Liver (tissue), 9 donors: ENCODE results near the gene PSMD4. TPM values are rescaled to one million over a fixed set of nuclear protein-coding genes. Genes with fewer than 3 reads are reported as not detected.

ENCODE experiments used
- DNase-seq: peaks from one replicate; pipeline ENCODE4 v3.0.0-alpha.2; 2017; ENCODE audit warnings: low spot score
- H3K27ac ChIP-seq, 2 donors: one replicate each; pipeline ENCODE4 v1.7.0; 2013; ENCODE audit warnings: inconsistent platforms in 2 of 2, low read length in 2 of 2, control low read depth in 1 of 2, low read depth in 1 of 2, mild to moderate bottlenecking in 1 of 2
- H3K27me3 ChIP-seq, 4 donors: one replicate each; pipeline versions ENCODE4 v1.6.1 to v1.7.0; 2013; ENCODE audit warnings: low read length in 3 of 4, inconsistent platforms in 1 of 4, mild to moderate bottlenecking in 1 of 4, moderate library complexity in 1 of 4; ENCODE audit not compliant: control insufficient read depth in 4 of 4, insufficient read depth in 4 of 4
- H3K36me3 ChIP-seq, 4 donors: one replicate each; pipeline versions ENCODE4 v1.6.1 to v1.7.0; 2013; ENCODE audit warnings: low read length in 3 of 4, mild to moderate bottlenecking in 3 of 4, low read depth in 1 of 4, moderate library complexity in 1 of 4; ENCODE audit not compliant: control insufficient read depth in 4 of 4, insufficient read depth in 3 of 4
- H3K4me1 ChIP-seq, 4 donors: one replicate each; pipeline versions ENCODE4 v1.6.1 to v1.7.0; 2013; ENCODE audit warnings: low read length in 3 of 4, mild to moderate bottlenecking in 3 of 4, moderate library complexity in 1 of 4; ENCODE audit not compliant: control insufficient read depth in 4 of 4, insufficient read depth in 4 of 4
- H3K4me3 ChIP-seq, 3 donors: one replicate each; pipeline versions ENCODE4 v1.6.1 to v1.7.0; 2013; ENCODE audit warnings: low read length in 3 of 3, control low read depth in 1 of 3, low read depth in 1 of 3, mild to moderate bottlenecking in 1 of 3
- H3K9ac ChIP-seq, 2 donors: one replicate each; pipeline ENCODE4 v1.7.0; 2013; ENCODE audit warnings: low read length in 2 of 2, mild to moderate bottlenecking in 2 of 2, moderate library complexity in 2 of 2, control low read depth in 1 of 2, low read depth in 1 of 2
- H3K9me3 ChIP-seq, 4 donors: one replicate each; pipeline versions ENCODE4 v1.6.1 to v1.7.0; 2013; ENCODE audit warnings: low read length in 3 of 4; ENCODE audit not compliant: control insufficient read depth in 4 of 4
- EGR1 ChIP-seq, 2 donors: IDR thresholded peaks; 2 replicates each; pipeline ENCODE4 v1.6.1; 2016 to 2018; ENCODE audit warnings: antibody characterized with exemption in 2 of 2, low read depth in 2 of 2
- FOXA1 ChIP-seq: IDR thresholded peaks from 2 replicates; pipeline ENCODE4 v1.6.1; 2016; ENCODE audit warnings: antibody characterized with exemption
- FOXA2 ChIP-seq: IDR thresholded peaks from 2 replicates; pipeline ENCODE4 v1.6.1; 2016; ENCODE audit warnings: antibody characterized with exemption
- GABPA ChIP-seq, 2 donors: IDR thresholded peaks in 1 of 2; conservative IDR thresholded peaks in 1 of 2; 2 replicates each; pipeline ENCODE4 v1.6.1; 2016; ENCODE audit warnings: antibody characterized with exemption in 2 of 2, mild to moderate bottlenecking in 1 of 2, moderate library complexity in 1 of 2
- HNF4A ChIP-seq, 2 donors: conservative IDR thresholded peaks; 2 replicates each; pipeline ENCODE4 v1.6.1; 2016; ENCODE audit warnings: antibody characterized with exemption in 2 of 2, mild to moderate bottlenecking in 2 of 2
- HNF4G ChIP-seq: IDR thresholded peaks from 2 replicates; pipeline ENCODE4 v1.6.1; 2016; ENCODE audit warnings: antibody characterized with exemption
- MAX ChIP-seq: IDR thresholded peaks from 2 replicates; pipeline ENCODE4 v1.6.1; 2016; ENCODE audit warnings: antibody characterized with exemption
- NR2F2 ChIP-seq: IDR thresholded peaks from 2 replicates; pipeline ENCODE4 v1.6.1; 2016; ENCODE audit warnings: antibody characterized with exemption
- RAD21 ChIP-seq, 2 donors: IDR thresholded peaks; 2 replicates each; pipeline ENCODE4 v1.6.1; 2016; ENCODE audit warnings: antibody characterized with exemption in 2 of 2, mild to moderate bottlenecking in 2 of 2
- RXRA ChIP-seq, 2 donors: IDR thresholded peaks; 2 replicates each; pipeline ENCODE4 v1.6.1; 2017 to 2018; ENCODE audit warnings: antibody characterized with exemption in 2 of 2, mild to moderate bottlenecking in 1 of 2
- TAF1 ChIP-seq: conservative IDR thresholded peaks from 2 replicates; pipeline ENCODE4 v1.6.1; 2016; ENCODE audit warnings: antibody characterized with exemption, mild to moderate bottlenecking
- YY1 ChIP-seq: IDR thresholded peaks from 2 replicates; pipeline ENCODE4 v1.6.1; 2016; ENCODE audit warnings: antibody characterized with exemption, mild to moderate bottlenecking
- WGBS: extraction: QIAGEN DNeasy Blood & Tissue Kit; methylation state at CpG from one replicate; pipeline ENCODE4 v1.1.7; 2013; 5-methylcytosine and 5-hydroxymethylcytosine counted together
- polyA plus RNA-seq, 2 donors: library from polyadenylated mRNA; stranded (reverse) in 1 of 2; unstranded in 1 of 2; fragments of 200-250 nt in 1 of 2; fragments of >200 nt in 1 of 2; fragmentation: Nextera tagmentation in 1 of 2; extraction: Ambion mirVana in 1 of 2; gene quantifications; one replicate each; pipeline versions ENCODE4 v1.2.1 to v1.2.3, GENCODE V29; 2013 to 2015
- total RNA-seq, 2 donors: library from RNA; depleted of rRNA; stranded (reverse); fragments of >200 nt; gene quantifications; one replicate each; pipeline ENCODE4 v1.2.3, GENCODE V29; 2014
- TF ChIP-seq, protein P1 (sequence below): fragments of 150-350 bp; IDR thresholded peaks from 2 replicates; pipeline ENCODE4 v1.5.1; 2017; ENCODE audit warnings: improper control_type of control experiment, low read depth, low read length; ENCODE audit not compliant: missing input control
- TF ChIP-seq, protein P2 (sequence below): IDR thresholded peaks from 2 replicates; pipeline ENCODE4 v1.6.1; 2016; ENCODE audit warnings: antibody characterized with exemption
- TF ChIP-seq, protein P3 (sequence below): IDR thresholded peaks from 2 replicates; pipeline ENCODE4 v1.6.1; 2016; ENCODE audit warnings: antibody characterized with exemption, mild to moderate bottlenecking
- donor health status: healthy.
- donor health status: healthy.
- donor health status: healthy.
- donor health status: healthy.
- donor health status: healthy.

Gene PSMD4
- total and polyA plus RNA-seq, 4 donors: 77.7 to 108 (median 87.0) TPM

GRCh38 chr1:151243683-151244216, 10.8 kb upstream of the PSMD4 start:
- H3K9ac ChIP-seq: no peak overlapping the region
- 88% methylated on average over 5 of the region's 5 CpGs for WGBS
- no peak for DNase-seq
- H3K27me3 ChIP-seq: no peaks in the 10 kb centered on the region
- H3K27ac ChIP-seq: no peak overlapping the region
- H3K4me1 ChIP-seq: no peaks in the 10 kb centered on the region
- no peak overlapping the region for H3K4me3 ChIP-seq
- no peaks in the 10 kb centered on the region for H3K9me3 ChIP-seq
- peaks cover 29 to 83% (median 64%) of the 10 kb centered on the region in 4 donors for H3K36me3 ChIP-seq
- no peak for TF ChIP-seq YY1
- TF ChIP-seq RXRA (IDR thresholded peaks at IDR 0.05): no peak
- no peak for TF ChIP-seq HNF4A (conservative IDR thresholded peaks at IDR 0.05)
- no peak for TF ChIP-seq FOXA2
- TF ChIP-seq FOXA1: no peak
- TF ChIP-seq, protein P1, sequence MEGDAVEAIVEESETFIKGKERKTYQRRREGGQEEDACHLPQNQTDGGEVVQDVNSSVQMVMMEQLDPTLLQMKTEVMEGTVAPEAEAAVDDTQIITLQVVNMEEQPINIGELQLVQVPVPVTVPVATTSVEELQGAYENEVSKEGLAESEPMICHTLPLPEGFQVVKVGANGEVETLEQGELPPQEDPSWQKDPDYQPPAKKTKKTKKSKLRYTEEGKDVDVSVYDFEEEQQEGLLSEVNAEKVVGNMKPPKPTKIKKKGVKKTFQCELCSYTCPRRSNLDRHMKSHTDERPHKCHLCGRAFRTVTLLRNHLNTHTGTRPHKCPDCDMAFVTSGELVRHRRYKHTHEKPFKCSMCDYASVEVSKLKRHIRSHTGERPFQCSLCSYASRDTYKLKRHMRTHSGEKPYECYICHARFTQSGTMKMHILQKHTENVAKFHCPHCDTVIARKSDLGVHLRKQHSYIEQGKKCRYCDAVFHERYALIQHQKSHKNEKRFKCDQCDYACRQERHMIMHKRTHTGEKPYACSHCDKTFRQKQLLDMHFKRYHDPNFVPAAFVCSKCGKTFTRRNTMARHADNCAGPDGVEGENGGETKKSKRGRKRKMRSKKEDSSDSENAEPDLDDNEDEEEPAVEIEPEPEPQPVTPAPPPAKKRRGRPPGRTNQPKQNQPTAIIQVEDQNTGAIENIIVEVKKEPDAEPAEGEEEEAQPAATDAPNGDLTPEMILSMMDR: no peak
- TF ChIP-seq TAF1: no peak
- no peak for TF ChIP-seq EGR1 (IDR thresholded peaks at IDR 0.05; ENCODE audit: low read depth in 2 of 2)
- TF ChIP-seq, protein P2, sequence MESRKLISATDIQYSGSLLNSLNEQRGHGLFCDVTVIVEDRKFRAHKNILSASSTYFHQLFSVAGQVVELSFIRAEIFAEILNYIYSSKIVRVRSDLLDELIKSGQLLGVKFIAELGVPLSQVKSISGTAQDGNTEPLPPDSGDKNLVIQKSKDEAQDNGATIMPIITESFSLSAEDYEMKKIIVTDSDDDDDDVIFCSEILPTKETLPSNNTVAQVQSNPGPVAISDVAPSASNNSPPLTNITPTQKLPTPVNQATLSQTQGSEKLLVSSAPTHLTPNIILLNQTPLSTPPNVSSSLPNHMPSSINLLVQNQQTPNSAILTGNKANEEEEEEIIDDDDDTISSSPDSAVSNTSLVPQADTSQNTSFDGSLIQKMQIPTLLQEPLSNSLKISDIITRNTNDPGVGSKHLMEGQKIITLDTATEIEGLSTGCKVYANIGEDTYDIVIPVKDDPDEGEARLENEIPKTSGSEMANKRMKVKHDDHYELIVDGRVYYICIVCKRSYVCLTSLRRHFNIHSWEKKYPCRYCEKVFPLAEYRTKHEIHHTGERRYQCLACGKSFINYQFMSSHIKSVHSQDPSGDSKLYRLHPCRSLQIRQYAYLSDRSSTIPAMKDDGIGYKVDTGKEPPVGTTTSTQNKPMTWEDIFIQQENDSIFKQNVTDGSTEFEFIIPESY: no peak
- TF ChIP-seq GABPA (IDR thresholded peaks at IDR 0.05 in 1 of 2, conservative IDR thresholded peaks at IDR 0.05 in 1 of 2): no peak
- TF ChIP-seq MAX: no peak
- TF ChIP-seq, protein P3, sequence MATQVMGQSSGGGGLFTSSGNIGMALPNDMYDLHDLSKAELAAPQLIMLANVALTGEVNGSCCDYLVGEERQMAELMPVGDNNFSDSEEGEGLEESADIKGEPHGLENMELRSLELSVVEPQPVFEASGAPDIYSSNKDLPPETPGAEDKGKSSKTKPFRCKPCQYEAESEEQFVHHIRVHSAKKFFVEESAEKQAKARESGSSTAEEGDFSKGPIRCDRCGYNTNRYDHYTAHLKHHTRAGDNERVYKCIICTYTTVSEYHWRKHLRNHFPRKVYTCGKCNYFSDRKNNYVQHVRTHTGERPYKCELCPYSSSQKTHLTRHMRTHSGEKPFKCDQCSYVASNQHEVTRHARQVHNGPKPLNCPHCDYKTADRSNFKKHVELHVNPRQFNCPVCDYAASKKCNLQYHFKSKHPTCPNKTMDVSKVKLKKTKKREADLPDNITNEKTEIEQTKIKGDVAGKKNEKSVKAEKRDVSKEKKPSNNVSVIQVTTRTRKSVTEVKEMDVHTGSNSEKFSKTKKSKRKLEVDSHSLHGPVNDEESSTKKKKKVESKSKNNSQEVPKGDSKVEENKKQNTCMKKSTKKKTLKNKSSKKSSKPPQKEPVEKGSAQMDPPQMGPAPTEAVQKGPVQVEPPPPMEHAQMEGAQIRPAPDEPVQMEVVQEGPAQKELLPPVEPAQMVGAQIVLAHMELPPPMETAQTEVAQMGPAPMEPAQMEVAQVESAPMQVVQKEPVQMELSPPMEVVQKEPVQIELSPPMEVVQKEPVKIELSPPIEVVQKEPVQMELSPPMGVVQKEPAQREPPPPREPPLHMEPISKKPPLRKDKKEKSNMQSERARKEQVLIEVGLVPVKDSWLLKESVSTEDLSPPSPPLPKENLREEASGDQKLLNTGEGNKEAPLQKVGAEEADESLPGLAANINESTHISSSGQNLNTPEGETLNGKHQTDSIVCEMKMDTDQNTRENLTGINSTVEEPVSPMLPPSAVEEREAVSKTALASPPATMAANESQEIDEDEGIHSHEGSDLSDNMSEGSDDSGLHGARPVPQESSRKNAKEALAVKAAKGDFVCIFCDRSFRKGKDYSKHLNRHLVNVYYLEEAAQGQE: no peak
- TF ChIP-seq RAD21 (IDR thresholded peaks at IDR 0.05): no peak

- Histone ChIP-seq H3K9me3 (no peaks in the 10 kb centered on the region), H3K36me3 (peaks cover 29 to 63% (median 56%) of the 10 kb centered on the region in 4 donors), H3K4me1 (no peaks in the 10 kb centered on the region), H3K4me3 (no peak overlapping the region), H3K27me3 (no peaks in the 10 kb centered on the region), H3K9ac (no peak overlapping the region), H3K27ac (no peak overlapping the region)
- no peak for DNase-seq
- WGBS: 84% methylated on average over 2 of the region's 2 CpGs
- TF ChIP-seq, protein P1: no peak
- TF ChIP-seq MAX: no peak
- no peak for TF ChIP-seq HNF4A (conservative IDR thresholded peaks at IDR 0.05)
- no peak for TF ChIP-seq FOXA2
- TF ChIP-seq HNF4G: no peak
- TF ChIP-seq, protein P2: no peak
- TF ChIP-seq NR2F2: no peak
- TF ChIP-seq, protein P3: no peak
Observed at GRCh38 chr1:151246786-151247185, 7.7 kb upstream of the PSMD4 start.
